ENCODE data around the gene OR6C6.

GRCh38 chr12:55250944-55251343, 45.4 kb downstream of the OR6C6 start:
- TF ChIP-seq ZSCAN4 (tag by site-specific recombination; IDR thresholded peaks at IDR 0.05) (no peak), KLF16 (tag by site-specific recombination; IDR thresholded peaks at IDR 0.05) (no peak), TCF7L2 (IDR thresholded peaks at IDR 0.05; ENCODE audit: borderline replicate concordance, low read depth, low read length) (no peak), KLF7 (tag by site-specific recombination; IDR thresholded peaks at IDR 0.05; ENCODE audit: borderline replicate concordance) (no peak), ZNF274 (IDR thresholded peaks at IDR 0.05; ENCODE audit: low read length) (no peak), ZNF274 (tag by site-specific recombination; IDR thresholded peaks at IDR 0.05; ENCODE audit: borderline replicate concordance) (no peak), ZBTB26 (tag by site-specific recombination; optimal IDR thresholded peaks at IDR 0.05) (no peak)

Data from HEK293 (cell line).